Measurements from ENCODE around the gene HSD17B13. TPM values are rescaled to one million over a fixed set of nuclear protein-coding genes. Genes with fewer than 3 reads are reported as not detected.

The HSD17B13 gene
- total RNA-seq, 4 donors from 2014 or later = 0.49 to 143 (median 7.6) TPM

Other genes with a start within 250 kb of the HSD17B13 start
- gene KLHL8, start 102.3 kb downstream of the HSD17B13 start, total RNA-seq = 10 to 100 TPM in 1 of 4 donors, 1 to 10 TPM in 3; 6.1 to 10.1 (median 7.2) TPM
- 10 to 100 TPM; 11.3 to 34.4 (median 21.4) TPM for gene HSD17B11, start 68.3 kb upstream of the HSD17B13 start, total RNA-seq
- gene NUDT9, start 99.7 kb upstream of the HSD17B13 start, total RNA-seq = 10 to 100 TPM; 11.9 to 31.5 (median 15.6) TPM
- 100 to 1,000 TPM in 2 of 4 donors, 10 to 100 TPM in 2; 62.3 to 124 (median 84.0) TPM for gene SPARCL1, start 206.5 kb upstream of the HSD17B13 start, total RNA-seq

Measured in suprapubic skin (tissue), 4 donors.